Left cardiac atrium (tissue), 4 donors: ENCODE results near the gene HOXD12. TPM values are rescaled to one million over a fixed set of nuclear protein-coding genes. Genes with fewer than 3 reads are reported as not detected.
A peak's percentile ranks its signal among the peaks of the same experiment; 100 is the strongest.

Experiments
- ATAC-seq, 2 donors: fragments of 200-7000 bp; cut with Tn5 transposase; one replicate each; pipeline ENCODE4 v1.9.1; 2020; ENCODE audit warnings: mild to moderate bottlenecking in 2 of 2, moderate library complexity in 2 of 2
- DNase-seq: peaks from one replicate; pipeline ENCODE4 v3.0.0-alpha.2; 2020
- intact Hi-C, 2 donors: fragments of 100-400 bp; cut with DNase I; formaldehyde crosslinking; loops; one replicate each; pipeline versions ENCODE4 v1.14.1 to v1.15.1; 2022 to 2023
- total RNA-seq, 2 donors: library from RNA; stranded (reverse); fragmentation: NEBNext Ultra II Directional; extraction: Animal tissue kit (Norgen Biotek cat#: 25700); gene quantifications; one replicate each; pipeline ENCODE4 v1.2.1, GENCODE V29; 2021
- donor health status: DM: no; HTN: yes; CAD: no.
- donor health status: DM: no; HTN: yes; CAD: no; lungs with severe emphysema.
- donor health status: DM: yes; HTN: yes; CAD: no.
- donor health status: Dilated cardiomyopathy.

HOXD12 gene
- total RNA-seq, 2 donors from 2014 or later = not detected

- intact Hi-C loops = loop anchor here (5.0 to 10.0 kb wide), 4 partner anchors 403 to 725 kb away; no protein-coding TSS in a partner anchor
- DNase-seq (no peak), ATAC-seq (no peak)
Observed at GRCh38 chr2:176089843-176090395, 9.7 kb upstream of the HOXD12 start.

GRCh38 chr2:176090862-176091261, 8.7 kb upstream of the HOXD12 start:
- intact Hi-C loops = no loop called here
- ATAC-seq (no peak), DNase-seq (no peak)

GRCh38 chr2:176091329-176092258, 8.0 kb upstream of the HOXD12 start:
- DNase-seq = no peak
- intact Hi-C loops = no loop called here

GRCh38 chr2:176092270-176093144, 7.1 kb upstream of the HOXD12 start, which contains the start of gene HOXD13:
TSS of gene HOXD13 (plus strand) at chr2:176092721. CDS start at chr2:176092891, 170 bp downstream.
- DNase-seq = no peak
- intact Hi-C loops = no loop called here
- ATAC-seq = peak in 1 of 2 donors; percentile 17

More at GRCh38 chr2:176091329-176092258, 8.0 kb upstream of the HOXD12 start:
- no peak for ATAC-seq

- DNase-seq = no peak
- no peak for ATAC-seq
- intact Hi-C loops = no loop called here
Observed at GRCh38 chr2:176093145-176093897, 6.3 kb upstream of the HOXD12 start.

- DNase-seq (no peak), ATAC-seq (no peak)
- intact Hi-C loops = no loop called here
Observed at GRCh38 chr2:176093898-176094249, 5.7 kb upstream of the HOXD12 start.

- no peak for DNase-seq
- intact Hi-C loops = no loop called here
- ATAC-seq = no peak
Observed at GRCh38 chr2:176094349-176094748, 5.2 kb upstream of the HOXD12 start.

- intact Hi-C loops = no loop called here
- no peak for ATAC-seq
- DNase-seq = no peak
Observed at GRCh38 chr2:176095421-176095820, 4.2 kb upstream of the HOXD12 start.

- DNase-seq (no peak), ATAC-seq (no peak)
- intact Hi-C loops = no loop called here
Observed at GRCh38 chr2:176096243-176096985, 3.2 kb upstream of the HOXD12 start.

- ATAC-seq (peak; percentile 85 to 92), DNase-seq (peak; percentile 66)
- intact Hi-C loops = no loop called here
Observed at GRCh38 chr2:176096986-176097819, 2.4 kb upstream of the HOXD12 start.

- intact Hi-C loops = no loop called here
- ATAC-seq (no peak), DNase-seq (no peak)
Observed at GRCh38 chr2:176097820-176098365, 1.7 kb upstream of the HOXD12 start.

- intact Hi-C loops = no loop called here
- ATAC-seq (no peak), DNase-seq (no peak)
Observed at GRCh38 chr2:176098366-176099158, 1.0 kb upstream of the HOXD12 start.

GRCh38 chr2:176099159-176099727, 352 bp upstream of the HOXD12 start:
- intact Hi-C loops = no loop called here
- ATAC-seq (no peak), DNase-seq (no peak)

GRCh38 chr2:176100547-176101140, 1.0 kb downstream of the HOXD12 start:
- intact Hi-C loops = no loop called here
- DNase-seq (no peak), ATAC-seq (no peak)

- DNase-seq = no peak
- intact Hi-C loops = no loop called here
Observed at GRCh38 chr2:176101216-176101830, 1.7 kb downstream of the HOXD12 start.

More at GRCh38 chr2:176101216-176101830, 1.7 kb downstream of the HOXD12 start:
- no peak for ATAC-seq
